Activated CD4-positive, CD25-positive, alpha-beta regulatory T cell treated with anti-CD3 and anti-CD28 coated beads, Interleukin-2, amount 50 U/mL, for 72 hours (primary cell): ENCODE data around the gene DCST1.
"Not testable (repeated sequence)": the region's sequence is repeated elsewhere in the genome, so short reads cannot be mapped to it uniquely, and the experiment has no call there.

ENCODE experiments used
- DNase-seq: peaks from one replicate; pipeline ENCODE4 v3.0.0; 2021

DCST1 gene, protein sequence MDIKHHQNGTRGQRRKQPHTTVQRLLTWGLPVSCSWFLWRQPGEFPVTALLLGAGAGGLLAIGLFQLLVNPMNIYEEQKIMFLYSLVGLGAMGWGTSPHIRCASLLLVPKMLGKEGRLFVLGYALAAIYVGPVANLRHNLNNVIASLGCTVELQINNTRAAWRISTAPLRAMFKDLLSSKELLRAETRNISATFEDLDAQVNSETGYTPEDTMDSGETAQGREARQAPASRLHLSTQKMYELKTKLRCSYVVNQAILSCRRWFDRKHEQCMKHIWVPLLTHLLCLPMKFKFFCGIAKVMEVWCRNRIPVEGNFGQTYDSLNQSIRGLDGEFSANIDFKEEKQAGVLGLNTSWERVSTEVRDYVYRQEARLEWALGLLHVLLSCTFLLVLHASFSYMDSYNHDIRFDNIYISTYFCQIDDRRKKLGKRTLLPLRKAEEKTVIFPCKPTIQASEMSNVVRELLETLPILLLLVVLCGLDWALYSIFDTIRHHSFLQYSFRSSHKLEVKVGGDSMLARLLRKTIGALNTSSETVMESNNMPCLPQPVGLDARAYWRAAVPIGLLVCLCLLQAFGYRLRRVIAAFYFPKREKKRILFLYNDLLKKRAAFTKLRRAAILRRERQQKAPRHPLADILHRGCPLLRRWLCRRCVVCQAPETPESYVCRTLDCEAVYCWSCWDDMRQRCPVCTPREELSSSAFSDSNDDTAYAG

DNA sequence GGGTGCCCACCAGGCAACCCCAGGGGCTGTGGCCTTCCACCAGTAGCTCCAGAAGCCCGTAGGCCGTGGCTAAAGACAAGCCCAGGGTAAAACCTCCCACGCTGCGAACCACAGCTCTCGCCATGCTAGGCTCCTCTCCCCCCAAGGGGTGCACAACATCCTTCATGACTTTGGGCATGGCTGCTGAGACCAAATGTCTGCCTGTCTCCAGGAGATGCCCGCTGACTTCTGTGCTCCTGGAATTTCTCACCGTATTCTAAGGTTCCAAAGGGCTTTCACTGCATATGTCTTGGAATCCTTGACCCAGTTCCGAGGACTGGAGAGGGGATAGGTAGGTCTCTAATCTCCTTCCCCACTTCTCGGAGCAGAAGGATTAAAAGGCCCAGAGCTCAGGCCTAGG, at the start of gene DCST1, which contains the start of gene DCST2:
TSS of gene DCST1 (plus strand) at position 301 of the 400 bp plus-strand sequence. CDS start 213 bp downstream, outside the sequence.
TSS of gene DCST2 (minus strand) at position 258 of the 400 bp plus-strand sequence. CDS start at position 178, 80 bp downstream.
- DNase-seq = no peak

DNA sequence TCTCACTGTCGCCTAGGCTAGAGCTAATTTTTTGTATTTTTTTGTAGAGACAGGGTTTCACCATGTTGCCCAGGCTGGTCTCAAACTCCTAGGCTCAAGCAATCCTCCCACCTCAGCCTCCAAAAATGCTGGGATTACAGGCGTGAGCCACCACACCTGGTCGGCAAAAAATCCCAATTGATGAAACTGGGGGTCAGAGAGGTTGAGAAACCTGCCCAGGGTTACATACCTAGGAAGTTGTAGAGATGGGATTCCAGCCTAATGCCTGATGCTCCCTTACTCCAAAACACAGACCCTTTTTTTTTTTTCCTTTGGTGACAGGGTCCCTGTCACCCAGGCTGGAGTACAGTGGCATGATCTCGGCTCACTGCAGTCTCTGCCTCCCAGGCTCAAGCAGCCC, 46.9 kb upstream of the DCST1 start:
- DNase-seq = not testable (repeated sequence)

DNA sequence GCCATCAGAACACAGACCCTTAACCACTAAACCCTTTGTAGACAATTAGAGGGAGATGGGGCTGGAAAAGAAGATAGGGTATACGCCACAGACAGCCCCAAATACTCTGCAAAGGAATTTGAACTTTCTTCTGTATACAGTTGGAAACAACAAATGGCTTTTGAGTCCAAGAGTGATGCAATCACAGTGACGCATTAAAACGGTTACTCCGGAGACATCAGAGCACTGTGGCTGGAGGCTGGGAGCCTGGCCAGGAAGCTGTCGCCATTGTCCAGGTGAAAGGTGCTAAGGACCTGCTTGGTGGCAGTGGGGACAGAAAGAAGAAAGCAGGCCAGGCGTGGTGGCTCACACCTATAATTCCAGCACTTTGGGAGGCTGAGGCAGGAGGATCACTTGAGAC, 46.3 kb upstream of the DCST1 start:
- no peak for DNase-seq

DNA sequence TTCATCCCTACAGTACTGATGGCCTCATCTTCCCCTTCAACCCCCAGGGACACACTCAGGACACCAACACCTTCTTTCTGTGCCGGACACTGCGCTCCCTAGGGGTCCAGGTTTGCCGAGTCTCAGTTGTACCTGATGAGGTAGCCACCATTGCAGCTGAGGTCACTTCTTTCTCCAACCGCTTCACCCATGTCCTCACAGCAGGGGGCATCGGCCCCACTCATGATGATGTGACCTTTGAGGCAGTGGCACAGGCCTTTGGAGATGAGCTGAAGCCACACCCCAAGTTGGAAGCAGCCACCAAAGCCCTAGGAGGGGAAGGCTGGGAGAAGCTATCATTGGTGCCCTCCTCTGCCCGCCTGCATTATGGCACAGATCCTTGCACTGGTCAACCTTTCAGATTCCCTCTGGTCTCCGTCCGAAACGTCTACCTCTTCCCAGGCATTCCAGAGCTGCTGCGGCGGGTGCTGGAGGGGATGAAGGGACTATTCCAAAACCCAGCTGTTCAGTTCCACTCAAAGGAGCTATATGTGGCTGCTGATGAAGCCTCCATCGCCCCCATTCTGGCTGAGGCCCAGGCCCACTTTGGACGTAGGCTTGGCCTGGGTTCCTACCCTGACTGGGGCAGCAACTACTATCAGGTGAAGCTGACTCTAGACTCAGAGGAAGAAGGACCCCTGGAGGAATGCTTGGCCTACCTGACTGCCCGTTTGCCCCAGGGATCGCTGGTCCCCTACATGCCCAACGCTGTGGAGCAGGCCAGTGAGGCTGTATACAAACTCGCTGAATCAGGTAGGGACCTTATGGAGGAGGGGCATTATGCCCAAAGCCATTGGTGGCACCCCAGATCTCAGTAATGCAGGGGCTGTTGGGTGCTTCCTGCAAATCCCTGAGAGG, 45.3 kb upstream of the DCST1 start:
- DNase-seq = no peak

DNA sequence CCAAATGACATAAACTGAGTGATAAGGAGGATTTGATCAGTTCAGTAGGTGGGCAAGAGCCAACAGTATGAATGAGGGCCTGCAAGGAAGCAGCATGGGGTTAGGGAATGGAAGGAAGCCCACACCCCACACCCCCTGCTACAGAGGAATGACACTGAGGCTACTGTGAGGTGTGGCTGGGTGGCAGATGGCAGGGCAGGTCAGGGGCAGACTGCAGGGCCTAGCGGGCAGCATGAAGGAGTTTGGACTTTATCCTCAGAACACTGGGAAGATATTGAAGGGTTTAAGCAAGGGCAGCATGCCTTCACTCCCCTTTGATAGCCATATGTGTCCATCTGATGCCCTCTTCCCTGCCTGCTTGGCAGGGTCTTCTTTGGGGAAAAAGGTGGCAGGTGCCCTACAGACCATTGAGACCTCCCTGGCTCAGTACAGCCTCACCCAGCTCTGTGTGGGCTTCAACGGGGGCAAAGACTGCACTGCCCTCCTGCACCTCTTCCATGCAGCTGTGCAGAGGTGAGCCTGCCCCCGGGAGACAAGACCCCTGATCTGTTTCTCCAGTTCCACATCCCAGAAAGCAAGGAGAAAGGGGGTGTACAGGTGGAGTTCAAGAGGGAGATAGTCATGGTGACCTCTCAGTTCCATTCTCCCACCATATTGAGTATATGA, 44.3 kb upstream of the DCST1 start:
- DNase-seq = no peak

DNA sequence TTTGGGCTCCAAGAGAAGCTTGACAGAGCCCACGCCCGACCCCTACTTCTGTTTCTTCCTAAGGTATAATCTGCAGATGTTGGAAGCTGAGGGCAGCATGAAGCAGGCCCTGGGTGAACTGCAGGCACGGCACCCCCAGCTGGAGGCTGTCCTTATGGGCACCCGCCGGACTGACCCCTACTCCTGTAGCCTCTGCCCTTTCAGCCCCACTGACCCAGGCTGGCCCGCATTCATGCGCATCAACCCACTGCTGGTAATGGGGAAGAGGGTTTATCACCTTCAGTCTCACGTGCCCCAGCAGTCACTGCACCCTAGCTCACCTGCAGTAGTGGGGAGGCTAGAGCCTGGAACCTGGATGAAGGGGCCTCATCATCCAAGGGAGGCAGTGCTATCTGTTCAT, 43.3 kb upstream of the DCST1 start:
- DNase-seq = no peak

DNA sequence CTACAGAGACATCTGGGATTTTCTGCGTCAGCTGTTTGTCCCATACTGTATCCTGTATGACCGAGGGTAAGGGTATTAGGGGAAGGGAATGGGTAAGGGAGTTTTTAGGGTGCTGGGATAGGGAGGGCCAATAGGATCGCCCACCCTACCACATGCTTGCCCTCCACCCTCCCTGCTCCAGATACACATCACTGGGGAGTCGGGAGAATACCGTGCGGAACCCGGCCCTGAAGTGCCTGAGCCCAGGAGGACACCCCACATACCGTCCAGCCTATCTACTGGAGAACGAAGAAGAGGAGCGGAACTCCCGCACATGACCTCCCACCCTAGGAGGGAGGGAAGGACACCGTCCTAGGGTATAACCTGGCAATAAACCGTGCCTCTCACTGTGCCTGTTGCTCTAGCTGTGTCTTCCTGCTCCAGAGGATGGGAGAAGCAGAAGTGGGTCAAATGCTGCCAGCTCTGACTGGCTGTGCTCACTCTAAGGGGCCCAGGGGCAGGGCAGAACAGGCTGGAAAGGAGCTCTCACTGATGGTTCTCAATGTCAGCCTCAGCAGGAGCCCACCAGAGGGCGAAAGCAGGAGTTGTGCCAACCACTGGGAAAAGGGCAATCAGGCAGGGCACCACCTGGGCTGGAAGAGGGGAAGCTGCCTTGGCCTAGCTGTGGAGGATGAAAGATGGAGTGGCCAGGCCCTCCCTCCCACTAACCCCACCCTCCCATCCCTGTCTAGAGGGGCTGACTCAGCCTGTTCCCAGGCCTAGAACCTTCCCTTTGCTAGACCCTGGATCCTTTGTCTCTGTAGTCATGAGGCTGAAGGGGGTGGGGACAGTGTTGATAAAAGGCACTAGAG, 40.7 kb upstream of the DCST1 start:
- DNase-seq = no peak

DNA sequence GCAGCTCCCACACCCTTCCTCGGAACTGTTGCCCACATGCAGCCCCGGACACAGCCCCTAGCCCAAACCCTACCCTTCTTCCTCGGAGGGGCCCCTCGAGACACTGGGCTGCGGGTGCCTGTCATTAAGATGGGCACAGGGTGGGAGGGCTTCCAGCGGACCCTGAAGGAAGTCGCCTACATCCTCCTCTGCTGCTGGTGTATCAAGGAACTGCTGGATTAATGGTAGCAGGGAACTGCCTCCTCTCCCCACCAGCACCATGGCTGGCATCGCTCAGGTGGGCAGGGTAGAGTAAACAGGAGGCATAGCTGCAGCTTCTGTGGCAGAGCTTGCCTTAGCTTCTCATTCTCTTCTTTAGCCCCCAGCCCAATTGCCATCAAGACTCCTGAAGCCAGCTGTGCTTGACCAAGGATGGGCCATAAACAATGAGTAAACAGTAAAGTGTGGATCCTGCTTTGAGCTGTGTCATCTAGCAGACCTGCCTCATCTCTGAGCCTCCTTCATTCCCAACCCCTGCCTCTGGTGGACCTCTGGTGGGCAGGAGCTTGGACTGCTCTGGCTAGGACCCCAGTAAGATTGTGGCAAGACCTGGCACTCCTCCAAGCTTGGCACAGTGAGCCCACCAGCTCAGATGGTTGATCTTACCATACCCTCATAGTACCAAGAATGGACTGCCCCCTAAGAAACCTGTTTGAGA, 39.9 kb upstream of the DCST1 start, which contains the start of gene LENEP:
TSS of gene LENEP (plus strand) at position 15 of the 697 bp plus-strand sequence. CDS start at position 37, 22 bp downstream.
- no peak for DNase-seq

DNA sequence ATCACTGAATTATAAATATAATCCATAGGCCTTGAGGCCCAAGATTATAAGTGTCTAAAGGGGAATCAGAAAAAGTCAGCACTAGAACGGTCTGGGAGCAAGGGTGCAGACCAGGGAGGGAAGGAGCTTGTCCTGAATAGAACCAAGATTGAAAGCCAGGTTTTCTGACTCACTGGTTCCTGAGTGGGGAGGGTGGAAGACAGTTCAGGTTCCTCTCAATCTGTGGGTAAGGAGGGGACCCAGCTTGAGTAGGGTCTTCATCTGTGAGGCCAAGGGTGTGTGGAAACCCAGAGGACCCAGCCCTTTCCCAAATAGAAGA, 39.4 kb upstream of the DCST1 start:
- DNase-seq = no peak

DNA sequence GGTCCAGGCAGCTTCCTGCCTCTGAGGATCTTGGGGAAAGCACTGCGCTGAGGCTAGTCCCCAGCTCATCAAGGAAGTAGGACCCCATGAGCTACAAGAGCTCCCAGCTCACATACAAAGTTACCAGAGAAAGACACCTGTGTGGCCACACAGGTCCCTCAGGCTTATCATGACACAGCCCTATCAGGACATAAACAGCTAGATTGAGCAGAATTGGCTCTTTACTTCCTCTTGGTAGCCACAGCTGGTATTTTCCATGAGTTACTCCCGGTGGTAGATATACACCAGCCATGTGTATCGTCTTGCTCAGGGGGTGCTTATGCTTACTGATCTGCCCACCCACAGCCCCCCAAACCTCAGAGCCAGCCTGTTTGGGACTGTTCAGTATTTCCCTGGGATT, 39.0 kb upstream of the DCST1 start:
- DNase-seq = no peak

DNA sequence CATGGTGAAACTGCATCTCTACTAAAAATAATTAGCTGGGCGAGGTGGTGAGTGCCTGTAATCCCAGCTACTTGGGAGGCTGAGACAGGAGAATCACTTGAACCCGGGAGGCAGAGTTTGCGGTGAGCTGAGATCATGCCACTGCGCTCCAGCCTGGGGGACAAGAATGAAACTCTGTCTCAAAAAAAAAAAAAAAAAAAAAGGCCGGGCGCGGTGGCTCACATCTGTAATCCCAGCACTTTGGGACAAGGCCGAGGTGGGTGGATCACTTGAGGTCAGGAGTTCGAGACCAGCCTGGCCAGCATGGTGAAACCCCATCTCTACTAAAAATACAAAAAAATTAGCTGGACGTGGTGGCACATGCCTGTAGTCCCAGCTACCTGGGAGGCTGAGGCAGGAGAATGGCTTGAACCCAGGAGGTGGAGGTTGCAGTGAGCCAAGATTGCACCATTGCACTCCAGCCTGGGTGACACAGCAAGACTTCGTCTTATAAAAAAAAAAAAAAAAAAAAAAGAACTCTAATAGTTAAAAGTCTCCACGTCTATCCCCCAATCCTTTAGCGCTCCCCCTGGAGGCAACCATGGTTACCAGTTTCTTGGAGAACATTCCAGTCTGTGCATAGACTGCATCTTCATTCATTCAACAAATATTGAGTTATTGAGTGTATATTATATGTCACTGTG, 38.2 kb upstream of the DCST1 start:
- DNase-seq = not testable (repeated sequence)

DNA sequence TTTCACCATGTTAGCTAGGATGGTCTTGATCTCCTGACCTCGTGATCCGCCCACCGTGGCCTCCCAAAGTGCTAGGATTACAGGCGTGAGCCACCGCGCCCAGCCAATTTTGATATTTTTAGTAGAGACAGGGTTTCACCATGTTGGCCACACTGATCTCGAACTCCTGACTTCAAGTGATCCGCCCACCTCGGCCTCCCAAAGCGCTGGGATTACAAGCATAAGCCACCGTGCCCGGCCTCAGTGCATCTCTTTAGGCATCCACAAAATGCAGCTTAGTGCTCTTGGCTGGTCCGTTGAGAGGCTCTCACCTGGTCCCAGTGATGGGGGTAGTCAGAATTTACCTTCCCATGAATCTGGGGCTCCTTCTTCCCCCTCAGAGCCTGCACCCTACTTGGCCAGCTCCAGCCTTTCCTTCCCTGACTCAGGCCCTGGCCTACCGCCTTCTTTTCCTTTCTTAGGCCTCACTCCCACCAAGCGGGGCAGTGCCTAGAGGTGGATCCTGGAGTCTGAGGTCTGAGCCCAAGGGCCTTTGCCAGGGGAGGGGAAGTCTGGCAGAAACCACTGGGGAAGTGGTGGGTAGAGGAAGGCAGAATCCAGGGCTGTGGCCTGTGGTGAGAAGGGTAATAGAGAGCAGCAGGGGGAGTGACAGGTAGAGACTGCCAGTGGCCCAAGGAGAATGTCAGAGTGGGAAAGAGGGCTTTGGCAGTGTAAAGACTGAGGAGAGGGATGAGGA, 36.5 kb upstream of the DCST1 start:
- no peak for DNase-seq

DNA sequence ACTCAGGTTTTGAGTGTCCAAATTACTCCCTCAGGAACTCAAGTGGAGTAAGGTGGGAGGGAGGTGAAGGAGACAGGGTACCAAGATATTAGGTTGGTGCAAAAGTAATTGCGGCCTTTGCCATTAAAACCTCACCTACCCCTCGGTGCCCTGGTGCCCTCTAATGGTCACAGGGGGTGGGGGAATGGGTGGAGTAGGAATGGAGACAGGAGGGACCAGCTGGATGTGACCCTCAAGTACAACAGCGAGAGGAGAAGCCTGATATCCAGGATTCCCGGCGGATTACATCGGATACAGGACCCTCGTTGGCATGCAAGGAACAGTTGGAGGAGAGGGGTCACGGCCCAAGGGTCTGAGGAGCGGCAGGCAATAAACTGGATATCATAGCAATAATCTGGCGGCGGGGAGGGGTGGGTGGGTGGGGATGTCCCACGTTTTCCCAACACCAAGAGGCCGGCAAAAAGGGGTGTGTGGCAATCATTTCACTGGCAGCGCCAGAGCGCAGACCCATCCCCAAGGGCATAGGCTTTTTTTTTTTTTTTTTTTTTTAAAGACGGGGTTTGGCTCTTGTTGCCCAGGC, 35.3 kb upstream of the DCST1 start:
- no peak for DNase-seq

DNA sequence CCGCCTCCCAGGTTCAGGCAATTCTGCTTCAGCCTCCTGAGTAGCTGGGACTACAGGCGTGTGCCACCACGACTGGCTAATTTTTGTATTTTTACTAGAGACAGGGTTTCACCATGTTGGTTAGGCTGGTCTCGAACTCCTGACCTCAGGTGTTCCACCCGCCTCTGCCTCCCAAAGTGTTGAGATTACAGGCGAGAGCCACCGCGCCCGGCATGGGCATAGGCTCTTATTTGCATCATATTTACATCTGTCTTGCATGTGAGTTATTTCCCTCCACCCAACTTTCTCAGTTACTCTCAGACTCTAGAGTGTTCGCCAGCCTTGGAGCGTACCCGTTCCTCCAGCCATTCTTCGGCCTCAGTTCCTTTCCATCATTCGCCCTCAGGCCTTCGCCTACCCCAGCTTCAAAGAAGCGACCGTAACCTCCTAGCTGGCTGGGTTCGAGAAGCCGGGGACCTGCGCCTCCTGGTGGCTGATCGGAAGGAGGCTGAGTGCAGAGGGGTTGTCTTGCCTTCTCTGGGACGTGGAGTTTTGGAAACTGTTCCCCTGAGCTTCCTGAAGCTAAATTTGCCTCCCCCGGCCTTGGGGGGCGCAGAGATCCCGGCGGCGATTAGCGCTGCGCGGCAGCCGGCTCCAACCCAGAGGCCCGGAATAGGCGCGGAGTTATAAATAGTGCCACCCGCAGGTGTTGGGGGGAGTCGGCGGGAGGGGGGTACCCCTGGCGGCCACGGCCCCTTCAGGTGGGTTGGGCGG, 34.6 kb upstream of the DCST1 start:
- DNase-seq = peak; percentile 74

DNA sequence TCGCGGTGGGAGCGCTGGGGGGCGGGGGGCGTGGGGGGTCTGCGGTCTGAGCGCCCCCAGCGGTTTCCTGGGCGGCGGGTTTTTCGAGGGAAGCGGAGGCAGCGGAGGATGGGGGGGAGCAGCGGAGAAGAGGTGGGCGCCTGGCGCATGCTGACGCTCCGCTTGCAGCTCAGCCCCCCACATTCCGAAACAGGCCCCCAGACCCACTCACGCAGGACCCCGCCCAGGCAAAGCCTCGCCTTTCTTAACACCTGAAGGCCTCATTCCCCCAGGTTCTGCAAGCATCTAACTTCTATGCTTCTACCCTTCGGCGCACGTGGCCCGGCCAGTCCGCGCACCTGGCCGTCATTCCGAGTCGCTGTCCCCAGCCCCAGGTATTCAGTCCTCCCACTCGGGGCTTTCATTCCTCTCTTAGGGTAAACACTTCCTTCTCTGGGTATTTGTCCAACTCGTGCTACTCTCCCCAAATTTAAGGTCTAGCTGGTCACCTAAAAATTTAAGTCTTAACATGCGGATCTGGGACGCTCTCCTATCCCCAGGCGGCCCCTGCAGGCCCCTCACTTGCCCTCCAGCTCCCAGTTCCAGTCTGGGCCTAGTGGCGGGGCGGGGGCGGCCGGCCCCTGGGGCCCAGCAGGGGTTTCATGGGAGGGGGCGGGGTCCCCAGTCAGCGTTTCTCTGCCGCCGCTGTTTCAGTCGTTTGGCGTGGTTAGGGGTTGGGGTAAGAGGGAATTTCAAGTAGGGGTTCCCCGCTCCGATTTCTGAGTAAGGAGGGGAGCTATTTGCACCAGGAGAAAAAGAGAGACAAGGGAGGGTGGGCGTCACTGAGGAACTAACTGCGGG, 33.8 kb upstream of the DCST1 start:
- no peak for DNase-seq

DNA sequence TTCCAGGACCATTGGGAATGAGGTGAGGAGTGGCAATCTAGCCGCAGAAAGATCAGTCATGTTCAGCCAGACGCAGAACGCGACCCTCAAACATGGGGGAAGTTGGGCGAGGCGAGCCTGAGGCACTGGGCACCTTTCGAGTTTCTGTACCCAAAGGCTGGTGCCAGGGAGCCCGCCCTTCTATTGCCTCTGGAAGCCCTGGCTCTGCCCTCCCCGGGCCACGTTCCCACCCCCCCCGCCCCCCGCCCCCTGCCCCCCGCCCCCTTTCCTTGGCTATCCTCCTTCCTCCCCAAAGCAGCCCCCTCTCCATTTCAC, 33.3 kb upstream of the DCST1 start:
- no peak for DNase-seq

DNA sequence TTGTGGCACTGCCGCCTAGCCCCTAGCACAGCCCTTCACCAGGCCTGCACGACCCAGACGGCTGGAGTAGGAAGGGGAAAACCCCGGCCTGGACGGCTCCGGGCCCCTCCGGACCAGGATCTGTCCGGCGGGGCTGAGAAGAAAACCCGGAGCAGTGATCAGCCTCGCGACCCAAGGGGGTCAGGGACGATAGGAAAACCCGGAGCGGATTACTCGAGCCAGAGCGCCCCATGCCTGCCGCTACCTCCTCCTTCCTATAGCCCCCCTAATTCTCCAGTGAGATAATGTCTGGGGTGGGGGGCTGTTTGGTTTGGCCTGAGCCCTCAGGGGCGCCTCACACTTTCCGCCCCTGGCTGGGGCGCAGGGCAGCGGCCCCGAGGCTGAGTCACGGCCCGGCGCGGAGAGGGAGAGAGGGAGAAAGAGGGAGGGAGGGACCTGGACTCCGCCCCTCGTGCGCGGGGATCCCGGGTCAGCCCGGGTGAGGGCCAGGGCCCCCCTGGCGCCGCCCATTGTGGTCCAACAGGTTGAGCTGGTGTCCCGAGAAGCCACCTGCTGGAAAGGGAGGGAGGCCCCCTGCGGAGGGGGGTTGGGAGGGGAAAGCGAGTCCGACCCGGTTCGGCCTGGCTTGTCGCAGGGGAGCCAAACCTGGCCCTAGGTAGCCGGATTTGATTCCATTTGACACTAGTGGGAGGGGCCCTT, 32.7 kb upstream of the DCST1 start:
- DNase-seq = peak; percentile 81
